Measurements from ENCODE around the gene GFOD2.

The GFOD2 gene

GRCh38 chr16:67718668-67719047 lies 458 bp downstream of the GFOD2 start:
- no peak for DNase-seq (ENCODE audit: low read depth)
- TF ChIP-seq, protein P1, sequence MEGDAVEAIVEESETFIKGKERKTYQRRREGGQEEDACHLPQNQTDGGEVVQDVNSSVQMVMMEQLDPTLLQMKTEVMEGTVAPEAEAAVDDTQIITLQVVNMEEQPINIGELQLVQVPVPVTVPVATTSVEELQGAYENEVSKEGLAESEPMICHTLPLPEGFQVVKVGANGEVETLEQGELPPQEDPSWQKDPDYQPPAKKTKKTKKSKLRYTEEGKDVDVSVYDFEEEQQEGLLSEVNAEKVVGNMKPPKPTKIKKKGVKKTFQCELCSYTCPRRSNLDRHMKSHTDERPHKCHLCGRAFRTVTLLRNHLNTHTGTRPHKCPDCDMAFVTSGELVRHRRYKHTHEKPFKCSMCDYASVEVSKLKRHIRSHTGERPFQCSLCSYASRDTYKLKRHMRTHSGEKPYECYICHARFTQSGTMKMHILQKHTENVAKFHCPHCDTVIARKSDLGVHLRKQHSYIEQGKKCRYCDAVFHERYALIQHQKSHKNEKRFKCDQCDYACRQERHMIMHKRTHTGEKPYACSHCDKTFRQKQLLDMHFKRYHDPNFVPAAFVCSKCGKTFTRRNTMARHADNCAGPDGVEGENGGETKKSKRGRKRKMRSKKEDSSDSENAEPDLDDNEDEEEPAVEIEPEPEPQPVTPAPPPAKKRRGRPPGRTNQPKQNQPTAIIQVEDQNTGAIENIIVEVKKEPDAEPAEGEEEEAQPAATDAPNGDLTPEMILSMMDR (conservative IDR thresholded peaks at IDR 0.05; ENCODE audit: control insufficient read depth, insufficient read depth, low read depth, low read length), result no peak
- H3K4me3 ChIP-seq (ENCODE audit: control insufficient read depth, low read depth, low read length), result peak overlapping the region; percentile 88

GRCh38 chr16:67716097-67716496 lies 3.0 kb downstream of the GFOD2 start:
- TF ChIP-seq, protein P1 (conservative IDR thresholded peaks at IDR 0.05; ENCODE audit: control insufficient read depth, insufficient read depth, low read depth, low read length), result no peak
- H3K4me3 ChIP-seq (ENCODE audit: control insufficient read depth, low read depth, low read length), result no peak overlapping the region
- no peak for DNase-seq (ENCODE audit: low read depth)

- H3K4me3 ChIP-seq (ENCODE audit: control insufficient read depth, low read depth, low read length), result no peak overlapping the region
- TF ChIP-seq, protein P1 (conservative IDR thresholded peaks at IDR 0.05; ENCODE audit: control insufficient read depth, insufficient read depth, low read depth, low read length), result no peak
- DNase-seq (ENCODE audit: low read depth), result no peak
Observed at GRCh38 chr16:67714522-67714921, 4.6 kb downstream of the GFOD2 start.

GRCh38 chr16:67713647-67714273 lies 5.4 kb downstream of the GFOD2 start:
- no peak overlapping the region for H3K4me3 ChIP-seq (ENCODE audit: control insufficient read depth, low read depth, low read length)
- no peak for DNase-seq (ENCODE audit: low read depth)

DNA sequence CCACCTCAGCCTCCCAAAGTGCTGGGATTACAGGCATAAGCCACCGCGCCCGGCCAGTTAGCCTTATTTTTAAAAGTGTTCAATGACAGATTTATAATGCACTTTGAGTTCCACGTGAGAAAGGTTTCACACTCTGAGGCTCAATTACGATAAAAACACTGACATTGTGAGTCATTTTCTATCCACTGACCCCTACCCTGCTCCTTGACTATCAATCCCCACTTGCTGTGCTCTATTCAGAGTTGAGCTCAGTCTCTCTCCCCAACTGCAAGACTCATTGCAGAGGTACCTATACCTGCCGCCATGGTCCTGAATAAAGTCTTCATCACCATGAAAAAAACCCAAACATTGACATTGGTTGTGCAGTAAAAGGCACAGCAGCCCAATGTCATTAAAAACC lies 8.5 kb downstream of the GFOD2 start:
- H3K4me3 ChIP-seq (ENCODE audit: control insufficient read depth, low read depth, low read length), result no peak overlapping the region
- DNase-seq (ENCODE audit: low read depth), result no peak
- TF ChIP-seq, protein P1 (conservative IDR thresholded peaks at IDR 0.05; ENCODE audit: control insufficient read depth, insufficient read depth, low read depth, low read length), result no peak

More at GRCh38 chr16:67713647-67714273, 5.4 kb downstream of the GFOD2 start:
- TF ChIP-seq, protein P1 (conservative IDR thresholded peaks at IDR 0.05; ENCODE audit: control insufficient read depth, insufficient read depth, low read depth, low read length), result no peak

DNA sequence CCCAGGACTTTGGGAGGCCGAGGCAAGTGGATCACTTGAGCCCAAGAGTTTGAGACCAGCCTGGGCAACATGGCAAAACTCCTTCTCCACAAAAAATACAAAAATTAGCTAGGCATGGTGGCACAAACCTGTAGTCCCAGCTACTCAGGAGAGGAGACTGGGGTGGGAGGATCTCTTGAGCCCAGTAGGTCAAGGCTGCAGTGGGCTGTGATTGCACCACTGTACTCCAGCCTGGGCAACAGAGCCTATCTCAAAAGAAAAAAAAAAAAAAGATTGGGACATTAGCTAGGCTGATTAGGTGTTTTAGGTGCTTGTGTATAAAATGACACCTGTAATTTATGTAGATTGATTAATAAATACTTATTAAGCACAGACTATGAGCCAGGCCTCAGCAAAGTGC lies 10.1 kb downstream of the GFOD2 start:
- DNase-seq (ENCODE audit: low read depth), result no peak
- TF ChIP-seq, protein P1 (conservative IDR thresholded peaks at IDR 0.05; ENCODE audit: control insufficient read depth, insufficient read depth, low read depth, low read length), result no peak
- H3K4me3 ChIP-seq (ENCODE audit: control insufficient read depth, low read depth, low read length), result no peak overlapping the region

DNA sequence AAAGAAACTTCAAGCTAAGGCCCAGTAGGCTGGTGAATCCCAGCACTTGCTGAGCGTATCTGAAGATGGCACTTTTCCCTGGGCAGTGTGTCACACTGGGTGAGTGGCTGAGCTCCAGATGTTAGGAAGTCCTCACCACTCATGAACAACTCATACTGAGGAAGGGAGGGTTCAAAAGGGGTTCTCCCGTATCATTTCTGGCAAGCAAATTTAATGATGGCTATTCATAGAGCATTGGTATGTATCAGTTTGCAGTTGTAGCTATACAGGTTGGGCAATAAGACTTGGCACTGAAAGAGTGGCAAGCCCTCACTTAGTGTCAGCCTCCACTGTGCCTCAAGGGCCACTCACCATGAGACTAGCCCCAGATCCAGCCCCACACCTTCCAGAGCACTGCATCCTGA lies 10.7 kb downstream of the GFOD2 start:
- TF ChIP-seq, protein P1 (conservative IDR thresholded peaks at IDR 0.05; ENCODE audit: control insufficient read depth, insufficient read depth, low read depth, low read length), result no peak
- no peak overlapping the region for H3K4me3 ChIP-seq (ENCODE audit: control insufficient read depth, low read depth, low read length)
- DNase-seq (ENCODE audit: low read depth), result peak; percentile 70
